ENCODE results near the gene INPP4B.
"Not testable (repeated sequence)": the region's sequence is repeated elsewhere in the genome, so short reads cannot be mapped to it uniquely, and the experiment has no call there.

INPP4B gene

DNA sequence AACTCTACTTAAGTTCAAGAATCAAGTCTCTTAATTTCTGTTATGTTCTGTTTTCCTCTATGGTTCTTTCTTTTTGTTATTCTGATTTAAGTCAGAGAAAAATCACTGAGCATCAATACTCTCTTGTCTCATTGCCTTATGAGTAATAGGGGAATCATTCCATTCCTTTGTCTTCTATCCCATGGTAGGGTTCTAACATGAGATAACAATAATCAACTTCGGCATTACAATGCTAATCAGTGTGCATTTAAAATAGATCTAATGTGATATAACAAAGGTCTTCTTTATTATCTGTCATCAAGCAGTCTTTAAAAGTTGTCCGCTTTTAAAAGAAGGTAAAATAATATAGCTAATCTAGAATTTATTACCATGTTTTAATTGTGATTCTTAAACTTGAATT lies 762.8 kb downstream of the INPP4B start:
- in situ Hi-C loops (cut with MboI; ENCODE audit: low sequenced_read_pairs, unreplicated experiment), result no loop called here
- DNase-seq (ENCODE audit: low spot score), result no peak
- no peak for TF ChIP-seq CTCF (IDR thresholded peaks at IDR 0.05; ENCODE audit: borderline replicate concordance, control extremely low read depth, extremely low read depth, insufficient read depth, missing control alignments)

DNA sequence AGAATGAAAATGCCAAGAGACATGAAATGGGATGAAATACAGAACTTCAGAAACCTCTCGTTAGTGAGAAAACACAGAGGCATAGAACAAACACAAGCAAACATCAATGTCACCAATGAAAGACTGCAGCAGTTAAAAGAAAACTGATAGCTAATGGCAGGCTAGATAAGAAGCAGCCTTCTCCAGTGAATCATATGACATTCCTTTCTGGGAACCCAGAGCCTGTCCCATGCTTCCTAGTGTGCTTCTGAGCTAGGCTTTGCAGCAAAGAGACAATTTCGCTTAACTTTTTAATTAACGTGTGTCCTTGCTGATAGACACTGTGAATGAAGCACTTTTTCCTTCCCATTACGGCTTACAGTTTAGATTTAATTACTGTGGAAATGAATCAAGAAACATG lies 765.1 kb downstream of the INPP4B start:
- no peak for TF ChIP-seq CTCF (IDR thresholded peaks at IDR 0.05; ENCODE audit: borderline replicate concordance, control extremely low read depth, extremely low read depth, insufficient read depth, missing control alignments)
- no peak for DNase-seq (ENCODE audit: low spot score)
- in situ Hi-C loops (cut with MboI; ENCODE audit: low sequenced_read_pairs, unreplicated experiment), result no loop called here

- in situ Hi-C loops (cut with MboI; ENCODE audit: low sequenced_read_pairs, unreplicated experiment), result no loop called here
- no peak for TF ChIP-seq CTCF (IDR thresholded peaks at IDR 0.05; ENCODE audit: borderline replicate concordance, control extremely low read depth, extremely low read depth, insufficient read depth, missing control alignments)
- DNase-seq (ENCODE audit: low spot score), result no peak
Measured at GRCh38 chr4:142079959-142080358, 766.1 kb downstream of the INPP4B start.

- in situ Hi-C loops (cut with MboI; ENCODE audit: low sequenced_read_pairs, unreplicated experiment), result no loop called here
Measured at GRCh38 chr4:142077048-142077447, 769.1 kb downstream of the INPP4B start.

DNA sequence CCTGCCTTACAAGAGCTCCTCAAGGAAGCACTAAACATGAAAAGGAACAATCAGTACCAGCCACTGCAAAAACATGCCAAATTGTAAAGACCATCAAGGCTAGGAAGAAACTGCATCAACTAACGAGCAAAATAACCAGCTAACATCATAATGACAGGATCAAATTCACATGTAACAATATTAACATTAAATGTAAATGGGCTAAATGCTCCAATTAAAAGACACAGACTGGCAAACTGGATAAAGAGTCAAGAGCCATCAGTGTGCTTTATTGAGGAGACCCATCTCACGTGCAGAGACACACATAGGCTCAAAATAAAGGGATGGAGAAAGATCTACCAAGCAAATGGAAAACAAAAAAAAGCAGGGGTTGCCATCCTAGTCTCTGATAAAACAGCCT lies 777.8 kb downstream of the INPP4B start:
- DNase-seq (ENCODE audit: low spot score); in situ Hi-C loops (cut with MboI; ENCODE audit: low sequenced_read_pairs, unreplicated experiment): not testable (repeated sequence)

More at GRCh38 chr4:142077048-142077447, 769.1 kb downstream of the INPP4B start:
- TF ChIP-seq CTCF (IDR thresholded peaks at IDR 0.05; ENCODE audit: borderline replicate concordance, control extremely low read depth, extremely low read depth, insufficient read depth, missing control alignments), result no peak
- no peak for DNase-seq (ENCODE audit: low spot score)

GRCh38 chr4:142066562-142066961 lies 779.5 kb downstream of the INPP4B start:
- in situ Hi-C loops (cut with MboI; ENCODE audit: low sequenced_read_pairs, unreplicated experiment); DNase-seq (ENCODE audit: low spot score): not testable (repeated sequence)

DNA sequence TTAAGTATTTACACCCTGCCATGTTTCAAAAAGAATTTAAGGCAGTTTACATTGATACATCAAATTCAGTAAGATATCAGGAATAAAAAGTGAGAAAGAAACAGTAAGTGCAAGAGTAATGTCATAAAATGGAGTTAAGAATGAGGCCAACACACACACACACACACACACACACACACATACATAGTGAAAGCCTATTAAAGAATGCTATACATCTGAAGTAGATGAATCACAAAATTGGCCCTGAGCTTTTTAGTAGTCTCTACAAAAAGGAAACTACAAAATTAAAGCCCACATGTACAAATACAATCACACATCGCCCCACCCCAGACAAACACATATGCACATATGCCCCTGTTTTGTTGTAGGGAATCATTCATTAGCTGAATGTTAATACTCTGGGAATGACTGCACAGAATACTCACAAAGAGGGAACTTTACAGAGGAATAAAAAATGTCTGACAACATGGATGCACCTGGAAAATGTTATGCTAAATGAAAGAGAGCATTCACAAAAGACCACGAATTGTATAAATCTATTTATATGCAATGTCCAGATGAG lies 780.9 kb downstream of the INPP4B start:
- no peak for DNase-seq (ENCODE audit: low spot score)
- in situ Hi-C loops (cut with MboI; ENCODE audit: low sequenced_read_pairs, unreplicated experiment), result no loop called here
- TF ChIP-seq CTCF (IDR thresholded peaks at IDR 0.05; ENCODE audit: borderline replicate concordance, control extremely low read depth, extremely low read depth, insufficient read depth, missing control alignments), result no peak

DNA sequence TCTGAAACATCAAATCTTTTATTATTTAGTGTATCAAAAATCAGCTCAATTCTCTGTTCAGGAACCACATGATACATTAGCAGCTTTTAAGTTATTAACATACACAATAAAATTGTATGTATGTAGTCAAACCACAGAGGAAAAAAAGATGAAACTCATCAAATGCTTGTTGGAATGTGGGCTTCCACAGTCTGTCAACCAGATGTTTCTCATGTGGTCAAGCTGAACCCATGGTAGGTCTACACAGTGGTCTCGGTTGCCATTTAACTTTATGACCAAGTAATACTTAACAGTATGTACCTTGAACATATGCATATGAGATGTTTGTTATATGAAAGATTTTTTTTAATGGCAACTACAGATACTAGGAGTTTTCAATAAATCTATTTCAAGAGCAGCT lies 781.9 kb downstream of the INPP4B start:
- in situ Hi-C loops (cut with MboI; ENCODE audit: low sequenced_read_pairs, unreplicated experiment), result no loop called here
- DNase-seq (ENCODE audit: low spot score), result no peak
- no peak for TF ChIP-seq CTCF (IDR thresholded peaks at IDR 0.05; ENCODE audit: borderline replicate concordance, control extremely low read depth, extremely low read depth, insufficient read depth, missing control alignments)
